RKO (cell line): Measurements from ENCODE around the gene SH2D1A.

Experiments used
- DNase-seq: peaks from one replicate; pipeline ENCODE4 v3.0.0-alpha.2; 2016; ENCODE audit warnings: low spot score

Gene SH2D1A

GRCh38 chrX:124421898-124422655, 75.7 kb downstream of the SH2D1A start:
- peak; percentile 14 for DNase-seq
